ENCODE results near the gene APOA1.
"Not testable (repeated sequence)": the region's sequence is repeated elsewhere in the genome, so short reads cannot be mapped to it uniquely, and the experiment has no call there.

The APOA1 gene

GRCh38 chr11:116811194-116811593 lies 26.2 kb downstream of the APOA1 start:
- no peak for FAIRE-seq

GRCh38 chr11:116808262-116809175 lies 28.9 kb downstream of the APOA1 start:
- no peak for FAIRE-seq

- FAIRE-seq: no peak
These were observed 29.7 kb downstream of the APOA1 start for GRCh38 chr11:116807601-116808261.

- no peak for FAIRE-seq
These were observed 33.4 kb downstream of the APOA1 start for GRCh38 chr11:116804001-116804400.

GRCh38 chr11:116801662-116802061 lies 35.8 kb downstream of the APOA1 start:
- not testable (repeated sequence) for FAIRE-seq

- FAIRE-seq: no peak
These were observed 36.8 kb downstream of the APOA1 start for GRCh38 chr11:116800610-116801009.

GRCh38 chr11:116798368-116798767 lies 39.1 kb downstream of the APOA1 start:
- no peak for FAIRE-seq

- FAIRE-seq: no peak
These were observed 39.6 kb downstream of the APOA1 start for GRCh38 chr11:116797816-116798215.

GRCh38 chr11:116796548-116796947 lies 40.9 kb downstream of the APOA1 start:
- no peak for FAIRE-seq

- FAIRE-seq: no peak
These were observed 42.6 kb downstream of the APOA1 start for GRCh38 chr11:116794851-116795250.

GRCh38 chr11:116793772-116794097 lies 43.7 kb downstream of the APOA1 start:
- FAIRE-seq: no peak

- no peak for FAIRE-seq
These were observed 44.3 kb downstream of the APOA1 start for GRCh38 chr11:116792869-116793771.

- FAIRE-seq: no peak
These were observed 45.1 kb downstream of the APOA1 start for GRCh38 chr11:116792144-116792868.

- no peak for FAIRE-seq
These were observed 45.6 kb downstream of the APOA1 start, which contains the start of gene APOA5 for GRCh38 chr11:116791813-116792143. APOA5 (minus strand) TSS chr11:116791879; CDS start chr11:116791860, 19 bp downstream.

- FAIRE-seq: no peak
These were observed 46.2 kb downstream of the APOA1 start for GRCh38 chr11:116791002-116791812.

GRCh38 chr11:116790167-116791001 lies 47.0 kb downstream of the APOA1 start:
- no peak for FAIRE-seq

- no peak for FAIRE-seq
These were observed 48.4 kb downstream of the APOA1 start for GRCh38 chr11:116788975-116789374.

GRCh38 chr11:116788534-116788933 lies 48.9 kb downstream of the APOA1 start:
- FAIRE-seq: no peak

- no peak for FAIRE-seq
These were observed 49.5 kb downstream of the APOA1 start, which contains the start of gene ZPR1 for GRCh38 chr11:116787786-116788486. ZPR1 (minus strand) TSS chr11:116788023; CDS start chr11:116787990, 33 bp downstream.

- no peak for FAIRE-seq
These were observed 50.0 kb downstream of the APOA1 start for GRCh38 chr11:116787436-116787785.
